ENCODE results near the gene DEPDC5. TPM values are rescaled to one million over a fixed set of nuclear protein-coding genes. Genes with fewer than 3 reads are reported as not detected.

Gene DEPDC5
- total and polyA plus RNA-seq, 5 donors from 2014 or later = 4.1 to 57.6 (median 9.7) TPM

DNA sequence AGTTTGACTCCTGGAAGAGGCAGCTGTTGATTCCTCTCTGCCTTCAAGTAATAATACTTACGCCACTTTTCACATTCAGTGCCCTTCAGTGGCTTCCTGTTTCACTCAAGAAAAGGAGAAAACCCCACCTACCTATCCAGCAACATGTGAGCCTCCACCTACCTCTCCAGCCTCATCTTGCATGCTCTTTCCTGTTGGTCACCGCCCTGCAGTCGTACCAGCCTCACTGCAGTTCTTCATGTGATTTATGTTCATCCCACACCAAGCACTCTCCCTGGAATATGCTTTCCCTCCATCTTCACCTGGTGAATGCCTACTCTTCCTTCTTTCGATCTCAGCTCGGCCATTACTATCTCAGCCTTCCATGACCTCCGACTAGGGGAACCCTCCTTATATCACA lies 168.7 kb downstream of the DEPDC5 start:
- no peaks in the 10 kb centered on the region for H3K9me3 ChIP-seq (ENCODE audit: control insufficient read depth in 2 of 2, low read length in 2 of 2)
- Mint-ChIP-seq H3K27ac (no peak overlapping the region), H3K36me3 (no peaks in the 10 kb centered on the region), H3K9me3 (no peaks in the 10 kb centered on the region), H3K4me1 (peaks cover 0 to 8% (median 3%) of the 10 kb centered on the region in 4 donors), H3K4me3 (no peak overlapping the region), H3K27me3 (peaks cover 4% of the 10 kb centered on the region)
- H3K27ac ChIP-seq (ENCODE audit: insufficient read depth, low read length, poor library complexity, severe bottlenecking) = no peak overlapping the region
- DNase-seq = peak in 1 of 3 donors; percentile 29
- H3K4me1 ChIP-seq (ENCODE audit: control insufficient read depth, insufficient read depth, low read length, poor library complexity, severe bottlenecking) = peaks cover 2% of the 10 kb centered on the region
- H3K4me3 ChIP-seq (ENCODE audit: low read depth, low read length) = no peak overlapping the region
- no peak for ATAC-seq (ENCODE audit: low read depth in 2 of 2)
- no peaks in the 10 kb centered on the region for H3K36me3 ChIP-seq (ENCODE audit: control insufficient read depth, insufficient read depth, low read length)
- no peaks in the 10 kb centered on the region for H3K27me3 ChIP-seq (ENCODE audit: control insufficient read depth, insufficient read depth, low read length)

DNA sequence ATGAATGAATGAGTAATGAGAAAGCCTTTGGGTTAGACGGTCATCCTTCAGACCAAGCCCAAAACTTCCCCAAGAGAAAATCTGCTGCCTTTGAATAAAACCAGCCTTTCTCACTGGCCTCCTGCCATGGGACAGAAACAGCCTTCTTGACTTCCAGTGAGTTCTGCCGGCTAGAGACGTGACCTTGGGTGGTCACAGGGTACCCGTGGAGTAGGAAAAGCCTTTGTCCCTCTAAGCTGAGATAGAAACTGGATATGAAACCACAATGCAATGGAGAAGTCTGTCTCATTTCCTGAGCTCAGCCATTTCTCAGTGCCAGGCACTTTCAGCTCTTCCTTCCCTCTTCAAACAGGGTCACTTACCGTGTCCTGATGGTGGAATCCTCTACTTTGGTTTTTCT lies 169.3 kb downstream of the DEPDC5 start:
- ATAC-seq (ENCODE audit: low read depth in 2 of 2) (no peak), DNase-seq (no peak)
- Mint-ChIP-seq H3K27me3 (peaks cover 4% of the 10 kb centered on the region), H3K9me3 (no peaks in the 10 kb centered on the region), H3K27ac (no peak overlapping the region), H3K4me3 (no peak overlapping the region), H3K4me1 (peaks cover 0 to 5% (median 2%) of the 10 kb centered on the region in 4 donors), H3K36me3 (no peaks in the 10 kb centered on the region)
- Histone ChIP-seq H3K27me3 (ENCODE audit: control insufficient read depth, insufficient read depth, low read length) (no peaks in the 10 kb centered on the region), H3K4me3 (ENCODE audit: low read depth, low read length) (no peak overlapping the region), H3K27ac (ENCODE audit: insufficient read depth, low read length, poor library complexity, severe bottlenecking) (no peak overlapping the region), H3K4me1 (ENCODE audit: control insufficient read depth, insufficient read depth, low read length, poor library complexity, severe bottlenecking) (no peaks in the 10 kb centered on the region), H3K9me3 (ENCODE audit: control insufficient read depth in 2 of 2, low read length in 2 of 2) (no peaks in the 10 kb centered on the region), H3K36me3 (ENCODE audit: control insufficient read depth, insufficient read depth, low read length) (no peaks in the 10 kb centered on the region)

DNA sequence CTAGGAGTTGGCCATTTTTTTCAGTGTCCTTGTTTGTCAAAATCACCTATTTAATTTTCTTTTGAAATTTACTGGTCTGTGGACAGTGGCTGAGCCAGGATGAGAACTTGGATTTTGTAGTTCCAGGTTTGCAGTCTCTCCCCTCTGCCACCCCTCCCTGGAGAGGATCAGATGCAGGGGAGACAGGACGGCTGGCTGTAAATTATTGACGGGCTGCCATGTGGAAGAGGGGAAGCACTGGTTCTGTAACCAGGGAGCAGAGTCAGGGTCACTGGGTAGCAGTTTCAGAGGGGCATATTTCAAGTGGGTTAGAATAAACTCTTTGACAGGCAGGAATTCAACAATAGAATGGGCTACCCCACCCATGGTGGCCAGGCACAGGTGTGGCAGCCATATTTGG lies 169.9 kb downstream of the DEPDC5 start:
- H3K4me1 ChIP-seq (ENCODE audit: control insufficient read depth, insufficient read depth, low read length, poor library complexity, severe bottlenecking) = no peaks in the 10 kb centered on the region
- Mint-ChIP-seq H3K27ac (no peak overlapping the region), H3K4me3 (no peak overlapping the region), H3K4me1 (peaks cover 0 to 5% (median 2%) of the 10 kb centered on the region in 4 donors), H3K27me3 (peaks cover 4% of the 10 kb centered on the region), H3K9me3 (no peaks in the 10 kb centered on the region), H3K36me3 (no peaks in the 10 kb centered on the region)
- no peaks in the 10 kb centered on the region for H3K36me3 ChIP-seq (ENCODE audit: control insufficient read depth, insufficient read depth, low read length)
- no peak for ATAC-seq (ENCODE audit: low read depth in 2 of 2)
- H3K27ac ChIP-seq (ENCODE audit: insufficient read depth, low read length, poor library complexity, severe bottlenecking) = no peak overlapping the region
- no peaks in the 10 kb centered on the region for H3K27me3 ChIP-seq (ENCODE audit: control insufficient read depth, insufficient read depth, low read length)
- H3K9me3 ChIP-seq (ENCODE audit: control insufficient read depth in 2 of 2, low read length in 2 of 2) = no peaks in the 10 kb centered on the region
- no peak overlapping the region for H3K4me3 ChIP-seq (ENCODE audit: low read depth, low read length)
- no peak for DNase-seq

DNA sequence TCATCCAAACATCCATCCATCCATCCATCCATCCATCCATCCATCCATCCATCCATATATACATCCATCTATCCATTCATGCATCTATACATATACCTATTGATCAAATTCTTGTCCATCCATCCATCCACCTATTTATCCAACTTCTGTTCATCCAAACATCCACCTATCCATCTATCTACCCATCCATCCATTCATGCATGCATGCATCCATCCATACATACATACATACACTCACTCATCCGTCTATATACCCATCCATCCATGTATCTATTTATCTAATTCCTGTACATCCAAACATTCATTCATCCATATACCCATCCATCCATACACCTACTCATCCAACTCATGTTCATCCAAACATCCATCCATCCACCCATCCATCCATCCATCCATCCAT lies 171.2 kb downstream of the DEPDC5 start:
- Mint-ChIP-seq H3K4me1 (peaks cover 0 to 5% (median 2%) of the 10 kb centered on the region in 4 donors), H3K9me3 (no peaks in the 10 kb centered on the region), H3K36me3 (no peaks in the 10 kb centered on the region), H3K4me3 (no peak overlapping the region), H3K27ac (no peak overlapping the region), H3K27me3 (peaks cover 4% of the 10 kb centered on the region)
- DNase-seq (no peak), ATAC-seq (ENCODE audit: low read depth in 2 of 2) (no peak)
- Histone ChIP-seq H3K36me3 (ENCODE audit: control insufficient read depth, insufficient read depth, low read length) (no peaks in the 10 kb centered on the region), H3K27ac (ENCODE audit: insufficient read depth, low read length, poor library complexity, severe bottlenecking) (no peak overlapping the region), H3K4me3 (ENCODE audit: low read depth, low read length) (no peak overlapping the region), H3K4me1 (ENCODE audit: control insufficient read depth, insufficient read depth, low read length, poor library complexity, severe bottlenecking) (no peaks in the 10 kb centered on the region), H3K9me3 (ENCODE audit: control insufficient read depth in 2 of 2, low read length in 2 of 2) (no peaks in the 10 kb centered on the region), H3K27me3 (ENCODE audit: control insufficient read depth, insufficient read depth, low read length) (no peaks in the 10 kb centered on the region)

DNA sequence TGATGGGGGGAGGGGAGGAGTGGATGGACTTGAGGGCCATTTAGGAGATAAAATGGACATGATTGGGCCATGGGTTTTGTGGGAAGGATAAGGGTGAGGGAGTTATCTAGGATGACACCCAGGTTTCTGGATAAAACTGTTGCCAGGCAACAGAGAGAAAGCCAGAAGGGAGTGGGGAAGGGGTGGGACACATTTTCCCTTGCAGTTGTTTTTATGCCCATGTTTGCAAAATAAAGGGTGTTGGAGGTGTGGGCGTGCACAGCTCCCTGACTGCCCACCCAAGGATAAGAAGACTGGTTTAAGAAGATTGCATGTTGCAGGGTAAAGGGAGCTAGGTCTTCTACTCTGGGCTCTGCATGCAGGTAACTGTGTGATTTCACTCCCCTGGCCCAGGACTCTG lies 172.2 kb downstream of the DEPDC5 start:
- H3K36me3 Mint-ChIP-seq = no peaks in the 10 kb centered on the region
- H3K9me3 Mint-ChIP-seq = no peaks in the 10 kb centered on the region
- peaks cover 0 to 5% (median 2%) of the 10 kb centered on the region in 4 donors for H3K4me1 Mint-ChIP-seq
- ATAC-seq (ENCODE audit: low read depth in 2 of 2) (no peak), DNase-seq (no peak)
- H3K27me3 Mint-ChIP-seq = peaks cover 4% of the 10 kb centered on the region
- Histone ChIP-seq H3K4me3 (ENCODE audit: low read depth, low read length) (no peak overlapping the region), H3K27ac (ENCODE audit: insufficient read depth, low read length, poor library complexity, severe bottlenecking) (no peak overlapping the region), H3K27me3 (ENCODE audit: control insufficient read depth, insufficient read depth, low read length) (no peaks in the 10 kb centered on the region), H3K9me3 (ENCODE audit: control insufficient read depth in 2 of 2, low read length in 2 of 2) (no peaks in the 10 kb centered on the region), H3K36me3 (ENCODE audit: control insufficient read depth, insufficient read depth, low read length) (no peaks in the 10 kb centered on the region), H3K4me1 (ENCODE audit: control insufficient read depth, insufficient read depth, low read length, poor library complexity, severe bottlenecking) (no peaks in the 10 kb centered on the region)
- H3K27ac Mint-ChIP-seq = no peak overlapping the region
- no peak overlapping the region for H3K4me3 Mint-ChIP-seq

DNA sequence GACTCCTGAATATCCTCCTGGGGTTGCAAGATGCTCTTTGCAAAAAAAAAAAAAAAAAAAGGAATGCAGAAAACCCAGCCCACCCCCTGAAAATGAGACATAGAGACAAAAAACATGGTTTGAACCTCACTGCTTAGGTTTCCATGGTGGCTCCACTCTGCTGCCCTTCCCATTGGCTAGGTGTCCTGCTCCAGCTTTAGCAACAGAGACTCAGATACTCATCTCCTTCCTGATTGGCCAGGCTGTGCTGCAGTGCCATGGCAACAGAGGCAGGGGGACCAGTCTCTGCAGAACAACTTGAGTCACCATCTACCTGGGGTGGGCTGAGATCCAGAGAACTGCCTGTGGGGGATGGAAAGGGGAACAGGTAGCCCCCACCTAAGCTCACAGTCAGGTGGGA lies 173.2 kb downstream of the DEPDC5 start:
- no peaks in the 10 kb centered on the region for H3K9me3 ChIP-seq (ENCODE audit: control insufficient read depth in 2 of 2, low read length in 2 of 2)
- no peak for DNase-seq
- H3K27me3 ChIP-seq (ENCODE audit: control insufficient read depth, insufficient read depth, low read length) = no peaks in the 10 kb centered on the region
- Mint-ChIP-seq H3K36me3 (no peaks in the 10 kb centered on the region), H3K27ac (no peak overlapping the region), H3K9me3 (no peaks in the 10 kb centered on the region), H3K4me3 (no peak overlapping the region), H3K27me3 (peaks cover 4% of the 10 kb centered on the region), H3K4me1 (peaks cover 0 to 4% (median 0%) of the 10 kb centered on the region in 4 donors)
- no peaks in the 10 kb centered on the region for H3K36me3 ChIP-seq (ENCODE audit: control insufficient read depth, insufficient read depth, low read length)
- no peak for ATAC-seq (ENCODE audit: low read depth in 2 of 2)
- no peak overlapping the region for H3K27ac ChIP-seq (ENCODE audit: insufficient read depth, low read length, poor library complexity, severe bottlenecking)
- H3K4me1 ChIP-seq (ENCODE audit: control insufficient read depth, insufficient read depth, low read length, poor library complexity, severe bottlenecking) = no peaks in the 10 kb centered on the region
- no peak overlapping the region for H3K4me3 ChIP-seq (ENCODE audit: low read depth, low read length)

DNA sequence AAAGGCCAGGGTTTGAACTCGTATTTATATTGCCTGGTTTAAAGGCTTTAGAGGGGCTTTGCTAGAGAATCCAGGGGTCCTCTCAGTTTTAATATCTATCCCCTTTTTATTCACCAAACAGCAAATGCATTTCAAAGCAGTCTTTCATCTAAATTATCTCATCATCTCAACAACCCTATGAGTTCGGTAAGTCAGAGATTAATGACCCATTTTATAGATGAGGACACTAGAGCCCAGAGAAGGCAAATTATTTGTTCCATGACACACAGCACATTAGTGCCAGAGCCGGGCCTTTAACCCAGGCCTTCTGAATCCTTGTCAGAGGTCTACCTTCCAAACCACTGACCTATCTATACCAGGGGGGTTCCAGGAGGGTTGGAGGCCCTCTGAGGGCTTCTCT lies 173.7 kb downstream of the DEPDC5 start:
- no peaks in the 10 kb centered on the region for H3K4me1 ChIP-seq (ENCODE audit: control insufficient read depth, insufficient read depth, low read length, poor library complexity, severe bottlenecking)
- no peak overlapping the region for H3K27ac ChIP-seq (ENCODE audit: insufficient read depth, low read length, poor library complexity, severe bottlenecking)
- DNase-seq (no peak), ATAC-seq (ENCODE audit: low read depth in 2 of 2) (no peak)
- no peaks in the 10 kb centered on the region for H3K27me3 ChIP-seq (ENCODE audit: control insufficient read depth, insufficient read depth, low read length)
- no peak overlapping the region for H3K4me3 Mint-ChIP-seq
- H3K36me3 ChIP-seq (ENCODE audit: control insufficient read depth, insufficient read depth, low read length) = no peaks in the 10 kb centered on the region
- no peaks in the 10 kb centered on the region for H3K9me3 ChIP-seq (ENCODE audit: control insufficient read depth in 2 of 2, low read length in 2 of 2)
- no peaks in the 10 kb centered on the region for H3K36me3 Mint-ChIP-seq
- peak overlapping the region in 1 of 3 donors; percentile 43 for H3K27ac Mint-ChIP-seq
- H3K9me3 Mint-ChIP-seq = no peaks in the 10 kb centered on the region
- no peak overlapping the region for H3K4me3 ChIP-seq (ENCODE audit: low read depth, low read length)
- peaks cover 4% of the 10 kb centered on the region for H3K27me3 Mint-ChIP-seq
- peaks cover 0 to 3% (median 0%) of the 10 kb centered on the region in 4 donors for H3K4me1 Mint-ChIP-seq

DNA sequence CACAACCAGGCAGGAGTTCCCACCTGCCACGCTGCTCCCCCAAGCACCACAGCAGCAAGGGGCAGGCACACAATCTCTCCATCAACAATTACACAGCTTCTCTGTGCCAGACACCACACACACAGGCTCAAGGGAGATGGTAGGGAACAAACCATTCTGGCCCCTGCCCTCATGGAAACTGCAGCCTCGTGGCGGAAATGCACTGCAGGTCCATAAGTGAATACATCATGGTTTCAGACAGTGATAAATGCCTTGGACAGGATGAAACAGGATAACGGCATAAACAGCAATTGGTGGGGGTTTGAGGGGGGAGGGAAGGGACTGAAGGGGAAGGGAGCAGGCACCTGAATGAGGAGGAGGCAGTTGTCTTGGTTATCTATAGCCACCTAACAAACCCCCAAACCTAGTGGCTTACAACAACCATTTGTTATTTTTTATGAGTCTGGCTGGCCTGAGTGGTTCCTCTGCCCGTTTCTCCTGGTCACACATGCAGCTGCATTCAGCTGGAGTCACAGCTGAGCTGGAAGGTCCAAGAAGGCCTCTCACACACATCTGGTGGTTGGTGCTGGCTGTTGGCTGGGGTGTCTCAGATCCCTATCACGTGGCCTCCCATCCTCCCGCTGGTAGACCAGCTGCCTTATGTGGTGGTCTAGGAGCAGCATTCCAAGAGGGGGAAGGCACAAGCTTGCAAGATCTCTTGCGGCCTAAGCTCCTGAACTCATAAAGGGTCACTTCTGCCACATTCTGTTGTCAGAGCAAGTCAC lies 175.5 kb downstream of the DEPDC5 start:
- H3K27me3 Mint-ChIP-seq = peaks cover under 1% of the 10 kb centered on the region
- no peak overlapping the region for H3K4me3 ChIP-seq (ENCODE audit: low read depth, low read length)
- ATAC-seq (ENCODE audit: low read depth in 2 of 2) = no peak
- no peaks in the 10 kb centered on the region for H3K9me3 ChIP-seq (ENCODE audit: control insufficient read depth in 2 of 2, low read length in 2 of 2)
- no peaks in the 10 kb centered on the region for H3K27me3 ChIP-seq (ENCODE audit: control insufficient read depth, insufficient read depth, low read length)
- H3K27ac ChIP-seq (ENCODE audit: insufficient read depth, low read length, poor library complexity, severe bottlenecking) = no peak overlapping the region
- no peak for DNase-seq
- H3K4me1 Mint-ChIP-seq = no peaks in the 10 kb centered on the region
- H3K36me3 Mint-ChIP-seq = no peaks in the 10 kb centered on the region
- H3K4me1 ChIP-seq (ENCODE audit: control insufficient read depth, insufficient read depth, low read length, poor library complexity, severe bottlenecking) = no peaks in the 10 kb centered on the region
- H3K9me3 Mint-ChIP-seq = no peaks in the 10 kb centered on the region
- no peak overlapping the region for H3K4me3 Mint-ChIP-seq
- H3K36me3 ChIP-seq (ENCODE audit: control insufficient read depth, insufficient read depth, low read length) = no peaks in the 10 kb centered on the region
- H3K27ac Mint-ChIP-seq = peak overlapping the region in 1 of 3 donors; percentile 52
